NCI-H1417 (cell line): ENCODE results near the gene KDELR3.

Experiments used
- DNase-seq, 3 experiments: peaks; one replicate each; lab custom pipeline; 2025; lab: John Stamatoyannopoulos, UW

The KDELR3 gene

GRCh38 chr22:38467904-38468442 is at the start of gene KDELR3:
KDELR3 (plus strand) TSS chr22:38468096; CDS start chr22:38468234, 138 bp downstream.
- peak in 2 of 3 experiments; percentile 6 to 15 for DNase-seq

- DNase-seq, result no peak
These were observed 49.3 kb upstream of the KDELR3 start for GRCh38 chr22:38418589-38418988.

GRCh38 chr22:38419121-38419857 is 48.6 kb upstream of the KDELR3 start:
- peak in 1 of 3 experiments; percentile 6 for DNase-seq

- no peak for DNase-seq
These were observed 48.1 kb upstream of the KDELR3 start for GRCh38 chr22:38419858-38420160.

- DNase-seq, result no peak
These were observed 47.2 kb upstream of the KDELR3 start for GRCh38 chr22:38420734-38421133.

GRCh38 chr22:38422611-38423511 is 45.0 kb upstream of the KDELR3 start:
- peak; percentile 41 to 86 (median 72) for DNase-seq

- DNase-seq, result peak in 2 of 3 experiments; percentile 30 to 43
These were observed 44.1 kb upstream of the KDELR3 start for GRCh38 chr22:38423512-38424503.

- no peak for DNase-seq
These were observed 43.3 kb upstream of the KDELR3 start for GRCh38 chr22:38424525-38425080.

GRCh38 chr22:38426628-38427027 is 41.3 kb upstream of the KDELR3 start:
- no peak for DNase-seq

- DNase-seq, result no peak
These were observed 40.4 kb upstream of the KDELR3 start for GRCh38 chr22:38427465-38427864.

- DNase-seq, result no peak
These were observed 40.0 kb upstream of the KDELR3 start for GRCh38 chr22:38427940-38428339.

- DNase-seq, result no peak
These were observed 39.2 kb upstream of the KDELR3 start for GRCh38 chr22:38428714-38429113.

- DNase-seq, result peak in 2 of 3 experiments; percentile 63 to 80
These were observed 38.3 kb upstream of the KDELR3 start for GRCh38 chr22:38429499-38430068.

GRCh38 chr22:38431266-38432010 is 36.5 kb upstream of the KDELR3 start:
- no peak for DNase-seq

- no peak for DNase-seq
These were observed 35.6 kb upstream of the KDELR3 start for GRCh38 chr22:38432264-38432663.

GRCh38 chr22:38433871-38434270 is 34.0 kb upstream of the KDELR3 start:
- no peak for DNase-seq

- no peak for DNase-seq
These were observed 32.9 kb upstream of the KDELR3 start for GRCh38 chr22:38435010-38435409.

- no peak for DNase-seq
These were observed 31.9 kb upstream of the KDELR3 start for GRCh38 chr22:38435965-38436364.

- no peak for DNase-seq
These were observed 31.1 kb upstream of the KDELR3 start for GRCh38 chr22:38436629-38437395.
